ENCODE data around the gene GALNT18. TPM values are rescaled to one million over a fixed set of nuclear protein-coding genes. Genes with fewer than 3 reads are reported as not detected.

GALNT18 gene
- total RNA-seq, 1 experiment from 2014 or later = 15.1 TPM

DNA sequence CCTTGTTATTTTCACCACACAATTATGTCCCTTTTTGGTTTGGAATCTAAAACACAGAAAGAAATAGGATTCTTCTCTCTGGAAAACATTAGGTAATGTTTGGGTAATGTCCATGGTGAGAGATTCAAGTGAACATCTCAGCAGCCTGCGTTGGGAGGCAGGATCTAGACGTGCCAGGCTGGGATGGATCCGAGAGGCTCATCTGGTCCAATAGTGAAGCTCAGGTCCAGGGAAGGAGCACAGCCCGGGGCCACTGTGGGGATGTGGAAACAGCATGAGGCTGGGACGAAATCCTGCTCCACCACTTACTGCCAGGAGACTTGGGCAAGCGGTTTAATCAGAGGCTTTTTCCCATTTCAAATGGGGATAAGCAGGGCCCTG, 378.6 kb downstream of the GALNT18 start:
- Histone ChIP-seq H3K36me3 (no peaks in the 10 kb centered on the region), H3K27ac (no peak overlapping the region), H3K4me1 (no peaks in the 10 kb centered on the region), H3K9me3 (replicated peaks) (no peaks in the 10 kb centered on the region), H3K27me3 (no peaks in the 10 kb centered on the region), H3K4me3 (no peak overlapping the region)
- DNase-seq = no peak

DNA sequence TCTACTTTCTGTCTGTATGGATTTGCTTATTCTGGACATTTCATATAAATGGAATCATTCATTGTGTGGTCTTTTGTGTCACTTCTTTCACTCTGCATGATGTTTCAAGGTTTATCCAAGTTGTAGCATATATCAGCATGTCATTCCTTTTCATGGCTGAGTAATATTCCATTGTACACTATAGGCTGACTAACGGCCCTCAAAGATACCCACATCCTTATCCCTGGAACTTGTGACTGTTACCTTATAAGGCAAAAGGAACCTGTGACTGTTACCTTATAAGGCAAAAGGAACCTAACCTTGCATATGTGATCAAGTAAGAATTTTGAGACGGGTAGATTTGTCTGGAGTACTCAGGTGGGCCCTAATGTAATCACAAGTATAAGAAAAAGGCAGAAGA, 380.5 kb downstream of the GALNT18 start:
- no peaks in the 10 kb centered on the region for H3K36me3 ChIP-seq
- DNase-seq = no peak
- H3K9me3 ChIP-seq (replicated peaks) = no peaks in the 10 kb centered on the region
- no peaks in the 10 kb centered on the region for H3K27me3 ChIP-seq
- H3K4me3 ChIP-seq = no peak overlapping the region
- H3K27ac ChIP-seq = no peak overlapping the region
- no peaks in the 10 kb centered on the region for H3K4me1 ChIP-seq

- Histone ChIP-seq H3K36me3 (no peaks in the 10 kb centered on the region), H3K4me1 (no peaks in the 10 kb centered on the region), H3K27me3 (no peaks in the 10 kb centered on the region), H3K9me3 (replicated peaks) (no peaks in the 10 kb centered on the region), H3K27ac (no peak overlapping the region), H3K4me3 (no peak overlapping the region)
- no peak for DNase-seq
Observed at GRCh38 chr11:11239959-11240358, 381.8 kb downstream of the GALNT18 start.

DNA sequence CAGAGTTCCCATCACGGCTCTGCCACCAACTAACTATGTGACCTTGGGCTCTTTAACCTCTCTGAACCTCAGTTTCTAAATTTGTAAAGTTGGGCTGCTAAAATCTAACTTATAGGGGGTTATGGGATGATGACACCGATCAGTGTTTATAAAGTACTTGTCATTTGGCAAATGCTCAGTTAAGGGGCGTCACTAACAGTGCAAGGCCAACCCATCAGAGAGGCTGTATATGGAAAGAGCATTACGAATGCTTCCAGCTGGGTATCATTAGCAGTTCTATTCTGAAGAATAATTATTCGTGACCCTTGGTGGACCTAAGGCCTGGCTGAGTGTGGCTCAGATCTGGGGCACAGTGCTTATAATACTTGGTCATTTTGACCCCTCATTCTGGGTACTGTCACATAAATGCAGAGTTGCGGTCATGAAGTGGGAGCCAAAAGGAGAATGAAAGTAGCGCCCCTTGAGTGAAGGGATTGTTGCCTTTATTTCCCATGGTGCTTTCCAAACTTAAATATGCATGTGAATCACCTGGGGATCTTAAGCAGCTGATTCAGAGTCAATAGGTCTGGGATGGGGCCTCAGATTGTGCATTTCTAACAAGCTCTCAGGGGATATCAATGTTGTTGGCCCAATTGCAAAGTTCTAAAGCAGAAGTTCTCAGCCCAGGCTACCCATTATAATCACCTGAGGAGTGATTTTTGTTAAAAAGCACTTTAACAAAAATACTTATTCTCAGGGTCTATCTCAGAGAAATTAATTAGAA, 384.6 kb downstream of the GALNT18 start:
- no peaks in the 10 kb centered on the region for H3K9me3 ChIP-seq (replicated peaks)
- H3K27me3 ChIP-seq = no peaks in the 10 kb centered on the region; the same call in 1 of the 2 replicates
- H3K27ac ChIP-seq = no peak overlapping the region
- H3K4me3 ChIP-seq = no peak overlapping the region
- H3K36me3 ChIP-seq = no peaks in the 10 kb centered on the region
- H3K4me1 ChIP-seq = no peaks in the 10 kb centered on the region
- DNase-seq = no peak

DNA sequence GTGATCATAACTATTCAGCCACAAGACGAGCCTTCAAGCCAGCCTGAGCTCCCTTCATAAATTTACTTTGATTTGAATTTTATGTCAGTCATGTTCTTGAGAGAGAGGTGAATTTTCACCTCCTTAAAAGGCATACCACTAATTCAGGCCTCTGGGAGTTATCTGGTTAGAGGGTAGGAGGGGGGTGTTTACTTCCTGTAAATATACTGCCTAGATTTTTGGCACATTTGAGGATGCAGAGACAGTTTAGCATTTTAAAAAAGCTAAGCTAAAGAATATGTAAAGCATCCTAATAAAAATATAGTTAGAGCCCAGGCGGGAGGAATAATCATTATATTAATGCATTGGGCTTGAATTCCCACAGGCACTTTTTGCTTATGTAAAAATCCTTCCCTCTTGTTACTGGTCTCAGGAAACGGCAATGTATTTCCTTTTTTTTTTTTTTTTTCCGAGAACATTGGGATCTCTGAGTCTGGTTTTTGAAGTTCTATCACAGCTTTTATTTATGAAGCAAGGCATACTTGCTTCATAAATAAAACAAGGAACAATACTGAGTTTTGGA, 385.2 kb downstream of the GALNT18 start:
- H3K4me3 ChIP-seq = no peak overlapping the region
- no peaks in the 10 kb centered on the region for H3K9me3 ChIP-seq (replicated peaks)
- H3K4me1 ChIP-seq = no peaks in the 10 kb centered on the region
- H3K27ac ChIP-seq = no peak overlapping the region
- no peaks in the 10 kb centered on the region for H3K36me3 ChIP-seq
- H3K27me3 ChIP-seq = no peaks in the 10 kb centered on the region; the same call in 1 of the 2 replicates
- no peak for DNase-seq

- no peak for DNase-seq
- no peaks in the 10 kb centered on the region for H3K4me1 ChIP-seq
- H3K27ac ChIP-seq = no peak overlapping the region
- H3K9me3 ChIP-seq (replicated peaks) = no peaks in the 10 kb centered on the region
- H3K36me3 ChIP-seq = no peaks in the 10 kb centered on the region
- no peaks in the 10 kb centered on the region; the same call in 1 of the 2 replicates for H3K27me3 ChIP-seq
- no peak overlapping the region for H3K4me3 ChIP-seq
Observed at GRCh38 chr11:11231763-11232162, 390.0 kb downstream of the GALNT18 start.

- no peaks in the 10 kb centered on the region for H3K9me3 ChIP-seq (replicated peaks)
- no peak overlapping the region for H3K4me3 ChIP-seq
- H3K27me3 ChIP-seq = no peaks in the 10 kb centered on the region; the same call in 1 of the 2 replicates
- no peak overlapping the region for H3K27ac ChIP-seq
- no peaks in the 10 kb centered on the region for H3K4me1 ChIP-seq
- DNase-seq = peak; percentile 26 to 44
- H3K36me3 ChIP-seq = no peaks in the 10 kb centered on the region
Observed at GRCh38 chr11:11230802-11231562, 390.8 kb downstream of the GALNT18 start.

DNA sequence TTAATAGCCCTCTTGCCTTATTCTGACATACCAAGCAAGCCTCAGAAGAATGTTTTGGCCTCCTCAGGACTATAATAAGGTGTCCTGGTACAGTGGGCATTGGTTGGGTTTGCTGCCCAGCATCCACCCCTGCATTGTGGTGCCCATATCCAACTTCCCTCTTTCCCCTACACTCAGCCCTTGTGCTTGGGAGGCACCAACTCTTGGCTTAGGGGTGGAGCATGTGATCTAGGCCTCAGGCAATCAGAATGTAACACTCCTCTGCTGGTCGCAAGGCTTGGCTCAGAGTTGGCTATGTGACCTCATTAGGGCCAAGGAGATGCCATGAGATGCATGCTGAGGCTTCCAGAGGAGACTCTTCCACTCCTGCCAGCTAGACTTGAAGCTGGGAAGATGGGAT, 391.7 kb downstream of the GALNT18 start:
- Histone ChIP-seq H3K27ac (no peak overlapping the region), H3K36me3 (no peaks in the 10 kb centered on the region), H3K27me3 (no peaks in the 10 kb centered on the region; the same call in 1 of the 2 replicates), H3K9me3 (replicated peaks) (no peaks in the 10 kb centered on the region), H3K4me3 (no peak overlapping the region), H3K4me1 (no peaks in the 10 kb centered on the region)
- no peak for DNase-seq

GRCh38 chr11:11229647-11230046, 392.2 kb downstream of the GALNT18 start:
- no peaks in the 10 kb centered on the region for H3K36me3 ChIP-seq
- no peaks in the 10 kb centered on the region for H3K4me1 ChIP-seq
- no peak for DNase-seq
- no peaks in the 10 kb centered on the region for H3K9me3 ChIP-seq (replicated peaks)
- no peak overlapping the region for H3K4me3 ChIP-seq
- H3K27me3 ChIP-seq = no peaks in the 10 kb centered on the region; the same call in 1 of the 2 replicates
- H3K27ac ChIP-seq = no peak overlapping the region

DNA sequence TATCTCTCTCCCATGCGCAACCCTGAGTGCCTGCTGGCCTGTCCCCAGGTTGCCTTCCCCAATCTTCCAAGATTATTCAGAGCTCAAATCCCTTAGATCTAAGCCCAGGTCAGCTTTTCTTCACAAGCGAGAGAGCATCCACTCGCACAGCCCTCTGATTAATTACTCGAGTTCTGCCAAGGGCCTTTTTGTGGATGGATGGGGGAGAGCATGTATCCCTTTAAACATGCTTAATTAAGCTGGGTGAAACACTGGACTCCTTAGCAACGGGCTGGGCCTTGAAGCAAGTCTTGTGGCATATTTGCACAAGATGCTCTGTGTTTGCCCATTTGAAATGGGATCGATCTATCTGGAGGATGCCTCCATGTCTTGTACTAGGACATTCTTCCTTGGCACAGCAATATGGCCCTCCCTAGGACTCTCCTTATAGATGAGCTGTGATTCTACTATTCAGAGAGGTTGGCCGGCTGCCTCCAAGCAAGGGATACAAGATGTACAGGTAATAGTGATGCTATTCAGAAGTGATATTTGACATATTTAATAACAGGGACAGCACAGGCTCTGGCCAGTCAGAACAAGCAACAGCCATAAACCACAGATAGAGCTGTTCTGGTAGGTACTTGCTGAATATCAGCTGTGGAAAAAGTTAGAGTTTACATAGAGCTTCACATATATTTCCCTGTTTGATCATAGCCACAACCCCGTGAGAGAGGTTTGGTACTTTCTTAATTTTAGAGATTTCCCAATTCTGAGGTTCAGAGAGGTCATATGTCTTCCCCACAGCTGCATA, 394.3 kb downstream of the GALNT18 start:
- Histone ChIP-seq H3K9me3 (replicated peaks) (no peaks in the 10 kb centered on the region), H3K27ac (no peak overlapping the region), H3K36me3 (no peaks in the 10 kb centered on the region), H3K27me3 (no peaks in the 10 kb centered on the region; the same call in 1 of the 2 replicates), H3K4me3 (no peak overlapping the region), H3K4me1 (no peaks in the 10 kb centered on the region)
- no peak for DNase-seq

Other genes with a start within 250 kb of the GALNT18 start
- 82.1 and 98.7 TPM in 2 replicates for gene USP47, start 220.0 kb upstream of the GALNT18 start, total RNA-seq (2014; rRNA removed; shearing (Covaris generic))

Data from SJCRH30 (cell line).